GM19395 (cell line): ENCODE results near the gene PLA2G5.
"Not testable (repeated sequence)": the region's sequence is repeated elsewhere in the genome, so short reads cannot be mapped to it uniquely, and the experiment has no call there.

Source experiments
- ATAC-seq: cut with Tn5 transposase; IDR thresholded peaks from one replicate; pipeline ENCODE4 v1.9.1; 2021; ENCODE audit warnings: mild to moderate bottlenecking, moderate library complexity; ENCODE audit not compliant: unreplicated experiment

PLA2G5 gene, protein sequence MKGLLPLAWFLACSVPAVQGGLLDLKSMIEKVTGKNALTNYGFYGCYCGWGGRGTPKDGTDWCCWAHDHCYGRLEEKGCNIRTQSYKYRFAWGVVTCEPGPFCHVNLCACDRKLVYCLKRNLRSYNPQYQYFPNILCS

DNA sequence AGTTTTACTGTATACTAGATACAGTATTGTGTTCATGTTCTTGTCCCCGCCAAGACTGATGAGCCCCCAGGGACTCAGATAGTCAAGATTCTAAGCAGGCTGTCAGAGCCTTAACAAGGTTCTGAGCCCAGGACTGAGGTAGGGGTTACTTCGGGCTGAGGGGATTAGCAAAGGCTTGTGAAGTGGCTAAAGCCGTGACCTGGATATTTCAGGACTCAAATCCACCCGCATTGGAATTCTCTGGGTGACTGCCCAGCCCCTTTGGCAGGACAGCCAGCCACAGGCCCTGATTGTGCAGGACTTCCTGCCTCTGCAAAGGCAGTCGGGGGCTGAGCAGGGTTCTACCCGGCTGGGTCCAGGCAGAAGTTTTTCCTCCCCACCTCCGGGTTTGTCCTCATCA is at the start of gene PLA2G5:
Gene PLA2G5, plus strand, starts transcription at position 321 of the 400 bp plus-strand sequence. CDS start 14,637 bp downstream, outside the sequence.
- no peak for ATAC-seq

DNA sequence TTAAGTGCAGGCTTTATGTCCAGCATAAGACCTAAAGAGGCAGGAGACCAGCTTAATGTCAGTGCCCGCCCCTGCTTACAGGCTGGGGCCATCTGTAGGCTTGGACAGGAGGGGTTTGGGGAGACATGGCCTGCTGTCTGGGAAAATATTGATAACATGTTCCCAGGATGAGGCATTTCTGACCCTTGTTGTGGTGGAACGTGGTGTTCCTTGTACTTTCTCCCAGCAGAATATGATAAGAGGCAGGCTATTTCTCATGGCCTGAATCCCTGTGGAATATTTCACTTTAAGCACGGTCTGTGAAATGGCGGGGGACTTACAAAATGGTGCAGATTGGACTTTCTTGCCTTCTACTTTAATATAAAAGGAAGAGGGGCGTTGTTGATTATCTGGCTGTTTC is 41.9 kb upstream of the PLA2G5 start:
- no peak for ATAC-seq

DNA sequence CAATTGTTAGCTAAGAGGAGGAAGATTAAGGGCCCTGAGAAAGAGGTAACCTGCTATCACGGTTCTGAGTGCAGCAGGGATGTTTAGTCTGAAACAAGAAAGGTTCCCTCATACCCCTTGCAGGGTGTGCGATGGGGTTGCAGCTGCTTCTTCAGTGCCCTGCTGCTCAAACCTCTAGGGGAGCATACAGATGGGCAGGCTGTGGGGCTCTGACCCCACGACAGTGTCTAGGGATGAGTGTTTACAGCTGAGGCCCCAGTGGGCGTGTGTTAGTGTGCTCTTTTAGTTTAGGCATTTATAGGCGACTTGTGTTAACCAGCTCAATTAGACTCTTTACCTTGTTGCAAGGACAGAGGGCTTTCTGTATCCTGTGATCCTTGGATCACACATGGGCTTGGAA is 41.3 kb upstream of the PLA2G5 start:
- ATAC-seq, result no peak

DNA sequence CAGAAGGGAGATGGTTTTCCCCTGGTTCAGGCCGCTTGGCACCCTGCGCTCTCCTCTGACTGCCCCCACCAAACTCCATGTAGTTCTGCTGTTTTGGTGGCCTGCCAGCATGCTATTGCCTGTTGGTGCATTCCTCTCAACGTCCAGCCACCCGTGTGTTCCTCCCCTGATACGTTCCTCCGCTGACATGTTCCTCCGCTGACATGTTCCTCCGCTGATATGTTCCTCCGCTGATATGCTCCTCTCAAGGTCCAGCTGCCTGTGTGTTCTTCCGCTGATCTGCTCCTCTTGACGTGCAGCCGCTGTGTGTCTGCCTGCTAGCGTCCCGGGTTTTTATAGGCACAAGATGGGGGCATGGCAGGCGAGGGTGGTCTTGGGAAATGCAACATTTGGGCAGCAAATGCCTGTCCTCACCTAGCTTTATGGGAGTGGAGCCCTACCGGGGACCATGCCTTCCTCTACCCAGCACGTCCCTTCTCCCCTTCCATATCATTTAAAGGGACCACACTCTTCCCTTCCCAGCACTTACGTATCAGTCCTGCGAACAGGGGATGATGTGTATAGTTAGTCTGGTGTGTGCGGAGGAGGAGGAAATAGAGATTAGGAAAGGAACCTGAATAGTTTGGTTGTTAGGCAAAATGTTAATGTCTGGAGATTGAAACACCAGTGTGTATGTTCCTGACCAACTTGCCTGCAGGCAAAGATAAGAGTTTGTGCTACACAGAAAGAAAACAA is 40.6 kb upstream of the PLA2G5 start:
- ATAC-seq, result no peak

DNA sequence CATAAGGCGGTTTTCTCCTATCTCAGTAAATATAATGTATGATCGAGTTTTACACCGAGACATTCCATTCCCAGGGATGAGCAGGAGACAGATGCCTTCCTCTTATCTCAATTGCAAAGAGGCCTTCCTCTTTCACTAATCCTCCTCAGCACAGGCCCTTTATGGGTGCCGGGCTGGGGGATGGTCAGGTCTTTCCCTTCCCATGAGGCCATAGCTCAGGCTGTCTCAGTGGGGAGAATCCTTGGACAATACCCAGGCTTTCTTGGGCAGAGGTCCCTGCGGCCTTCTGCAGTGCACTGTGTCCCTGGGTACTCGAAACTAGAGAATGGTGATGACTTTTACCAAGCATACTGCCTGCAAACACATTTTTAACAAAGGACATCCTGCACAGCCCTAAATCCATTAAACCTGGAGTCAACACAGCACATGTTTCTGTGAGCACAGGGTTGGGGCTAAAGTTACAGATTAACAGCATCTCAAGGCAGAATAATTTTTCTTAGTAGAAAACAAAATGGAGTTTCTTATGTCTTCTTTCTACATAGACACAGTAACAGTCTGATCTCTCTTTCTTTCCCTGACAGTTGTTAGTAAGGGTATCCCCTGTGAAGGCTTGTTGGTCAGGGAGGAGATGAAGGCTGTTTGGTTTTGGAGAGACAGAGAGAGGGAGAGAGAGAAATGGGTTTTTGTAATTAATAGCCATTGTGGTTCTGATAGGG is 39.4 kb upstream of the PLA2G5 start:
- ATAC-seq, result not testable (repeated sequence)

DNA sequence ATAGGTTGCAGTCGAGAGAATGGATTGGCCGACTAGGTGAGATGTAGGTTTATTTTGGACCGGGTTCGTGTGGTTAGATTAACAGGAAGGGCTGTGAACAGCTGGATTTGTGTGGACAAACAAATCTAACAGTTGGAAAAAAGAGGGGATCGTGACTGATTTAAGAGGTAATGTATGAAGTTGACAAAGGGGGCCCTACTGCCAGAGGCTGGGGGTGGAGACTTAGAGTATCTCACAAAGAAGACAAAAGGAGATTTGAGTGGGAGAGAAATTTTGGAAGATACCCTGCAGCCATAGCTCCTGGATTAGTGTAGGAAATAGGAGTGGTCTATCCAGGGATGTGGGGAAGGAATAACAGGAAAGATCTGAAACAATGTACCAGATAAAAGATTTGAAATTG is 38.8 kb upstream of the PLA2G5 start:
- ATAC-seq, result no peak

DNA sequence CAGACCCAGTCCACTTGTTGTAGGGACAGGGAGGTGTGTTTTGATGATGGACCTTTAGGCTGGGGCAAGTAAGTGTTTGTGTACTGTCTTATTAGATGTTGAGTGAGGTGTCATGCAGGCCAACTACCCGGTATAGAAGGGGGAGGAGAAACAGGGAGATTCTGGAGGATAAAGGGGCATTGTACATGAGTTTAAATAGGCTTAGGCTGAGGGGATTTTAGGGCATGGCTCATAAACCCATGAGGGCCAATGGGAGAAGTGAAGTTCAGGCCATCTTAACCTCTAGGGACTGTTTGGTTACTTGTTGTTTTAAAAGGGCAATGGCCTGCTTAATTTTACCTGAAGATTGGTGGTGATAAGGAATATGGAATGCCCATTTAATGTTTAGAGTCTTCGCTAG is 38.2 kb upstream of the PLA2G5 start:
- ATAC-seq, result no peak

DNA sequence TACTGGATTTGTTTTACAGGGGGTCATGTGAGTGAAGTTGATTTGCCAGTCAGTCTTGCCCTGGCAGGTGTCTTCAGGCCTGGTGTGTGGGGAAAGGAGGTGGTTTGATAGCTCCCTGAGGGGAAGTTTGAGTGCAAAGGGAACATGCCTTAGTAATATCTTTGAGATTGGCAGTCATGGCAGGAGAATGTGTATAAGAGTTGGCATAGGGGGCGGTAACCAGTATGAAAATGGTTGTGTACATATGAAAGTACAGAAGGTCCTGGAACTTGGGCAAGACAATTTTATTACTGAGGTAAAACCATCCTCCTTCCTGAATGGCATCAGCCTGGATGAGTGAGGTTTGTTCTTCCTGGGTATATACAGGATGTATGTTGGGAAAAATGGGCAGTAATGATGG is 37.6 kb upstream of the PLA2G5 start:
- no peak for ATAC-seq

DNA sequence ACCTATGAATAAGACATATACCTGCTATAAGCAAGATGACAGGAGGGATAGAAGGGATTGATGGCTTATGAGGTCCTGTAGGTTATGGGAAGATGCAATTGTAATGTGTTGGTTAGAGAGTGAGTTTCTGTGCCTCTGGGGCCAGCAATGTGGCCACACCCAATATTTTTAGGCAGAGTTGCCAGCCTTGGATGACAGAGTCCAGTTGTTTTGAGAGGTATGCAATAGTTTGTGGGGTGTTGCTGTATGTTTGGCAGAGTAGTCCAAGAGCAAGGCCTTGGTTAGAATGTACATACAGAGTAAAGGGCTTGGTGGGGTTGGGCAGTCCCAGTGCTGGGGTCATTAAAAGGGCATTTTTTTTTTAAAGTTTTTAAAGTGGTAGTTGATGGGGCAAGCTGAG is 36.6 kb upstream of the PLA2G5 start:
- ATAC-seq, result no peak

DNA sequence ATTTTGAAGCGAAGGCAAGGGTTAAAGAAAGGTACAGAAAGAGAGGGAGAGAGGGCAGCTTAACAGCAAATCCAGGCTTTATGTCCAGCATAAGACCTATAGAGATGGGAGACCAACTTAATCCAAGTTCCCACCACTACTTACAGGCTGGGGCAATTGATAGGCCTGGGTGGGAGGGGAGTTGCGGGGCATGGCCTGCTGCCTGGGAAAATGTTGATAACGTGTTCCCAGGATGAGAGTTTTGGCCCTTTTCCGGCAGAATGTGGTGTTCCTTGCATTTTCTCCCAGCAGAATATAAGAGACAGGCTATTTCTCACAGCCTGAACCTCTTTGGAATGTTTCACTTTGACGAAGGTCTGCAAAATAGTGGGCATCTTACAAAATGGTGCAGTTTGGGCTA is 34.9 kb upstream of the PLA2G5 start:
- no peak for ATAC-seq

DNA sequence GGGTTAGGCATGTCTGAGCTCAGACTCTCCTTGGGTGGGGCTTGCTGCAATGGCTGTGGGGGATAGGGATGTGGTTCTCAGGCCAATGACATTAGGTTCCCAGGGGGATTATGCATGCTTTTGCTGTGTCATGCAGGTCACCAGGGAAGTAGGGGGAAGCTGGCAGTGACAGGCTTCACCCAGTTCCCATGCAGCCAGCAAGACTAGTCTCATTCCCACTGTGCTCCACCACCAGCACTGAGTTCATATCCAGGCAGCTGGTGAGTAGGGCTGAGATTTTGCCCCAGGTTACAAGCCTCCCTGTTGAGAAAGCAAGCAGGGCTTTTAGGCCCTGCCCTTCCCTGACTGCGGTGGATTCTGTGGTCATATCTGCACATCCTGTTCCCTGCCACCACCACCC is 32.1 kb upstream of the PLA2G5 start:
- no peak for ATAC-seq

DNA sequence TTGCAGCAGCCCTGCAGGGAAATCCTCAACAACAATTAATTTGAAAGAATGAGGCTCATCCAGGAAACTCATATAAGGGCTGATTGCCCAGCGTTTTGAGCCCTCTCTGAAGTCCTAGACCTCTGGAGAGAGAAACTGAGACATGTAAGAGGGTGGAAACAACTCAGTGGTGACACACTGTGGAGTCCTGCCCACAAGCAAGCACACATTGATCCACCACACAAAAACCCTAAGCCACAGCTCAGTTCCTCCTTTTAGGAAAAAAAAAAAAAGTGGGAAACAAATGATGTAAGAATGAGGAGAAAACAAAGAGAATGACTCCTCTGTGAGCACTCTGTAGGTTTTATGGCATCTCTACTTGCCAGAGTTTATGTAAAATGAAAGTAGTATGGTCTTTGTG is 22.9 kb upstream of the PLA2G5 start:
- no peak for ATAC-seq

DNA sequence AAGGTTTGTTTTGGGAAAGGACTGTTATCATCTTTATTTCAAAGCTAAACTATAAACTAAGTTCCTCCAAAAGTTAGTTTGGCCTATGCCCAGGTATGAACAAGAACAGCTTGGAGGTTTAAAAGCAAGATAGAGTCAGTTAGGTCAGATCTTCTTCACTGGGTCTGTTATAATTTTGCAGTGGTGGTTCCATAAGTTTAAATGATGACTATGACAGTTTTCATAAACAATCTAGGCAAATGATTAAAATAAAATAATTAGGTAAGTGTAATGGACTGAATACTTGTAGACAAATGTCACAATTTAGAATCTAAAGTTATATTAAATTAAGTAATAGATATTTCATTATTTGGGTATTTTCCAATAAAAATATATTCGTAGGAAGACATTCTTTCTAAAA is 21.4 kb upstream of the PLA2G5 start:
- ATAC-seq, result no peak

DNA sequence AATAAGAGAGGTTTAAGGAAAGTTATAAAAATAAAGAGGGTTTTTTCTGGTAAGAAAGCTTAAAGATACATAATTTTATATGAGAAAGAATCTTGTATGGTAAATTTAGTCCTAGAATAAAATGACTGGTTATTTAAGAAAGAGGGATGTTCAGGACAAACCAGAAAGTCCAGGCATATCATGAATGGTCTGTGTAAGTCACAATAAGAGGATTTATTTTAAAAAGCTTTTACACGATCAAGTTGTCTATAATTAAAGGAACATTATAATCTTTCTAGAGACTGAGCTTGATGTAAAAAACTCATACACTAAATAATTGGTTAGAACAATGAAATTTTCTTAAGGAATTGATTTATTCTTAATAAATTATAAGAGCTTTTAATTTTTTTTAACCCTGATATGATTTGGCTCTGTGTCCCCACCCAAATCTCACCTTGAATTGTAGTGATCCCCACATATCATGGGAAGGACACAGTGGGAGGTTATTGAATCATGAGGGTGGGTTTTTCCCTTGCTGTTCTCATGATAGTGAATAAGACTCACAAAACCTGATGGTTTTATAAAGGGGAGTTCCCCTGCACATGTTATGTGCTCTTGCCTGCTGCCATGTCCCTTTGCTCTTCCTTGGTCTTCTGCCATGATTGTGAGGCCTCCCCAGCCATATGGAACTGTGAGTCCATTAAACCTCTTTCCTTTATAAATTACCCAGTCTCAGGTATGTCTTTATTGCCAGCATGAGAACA is 20.8 kb upstream of the PLA2G5 start:
- not testable (repeated sequence) for ATAC-seq

DNA sequence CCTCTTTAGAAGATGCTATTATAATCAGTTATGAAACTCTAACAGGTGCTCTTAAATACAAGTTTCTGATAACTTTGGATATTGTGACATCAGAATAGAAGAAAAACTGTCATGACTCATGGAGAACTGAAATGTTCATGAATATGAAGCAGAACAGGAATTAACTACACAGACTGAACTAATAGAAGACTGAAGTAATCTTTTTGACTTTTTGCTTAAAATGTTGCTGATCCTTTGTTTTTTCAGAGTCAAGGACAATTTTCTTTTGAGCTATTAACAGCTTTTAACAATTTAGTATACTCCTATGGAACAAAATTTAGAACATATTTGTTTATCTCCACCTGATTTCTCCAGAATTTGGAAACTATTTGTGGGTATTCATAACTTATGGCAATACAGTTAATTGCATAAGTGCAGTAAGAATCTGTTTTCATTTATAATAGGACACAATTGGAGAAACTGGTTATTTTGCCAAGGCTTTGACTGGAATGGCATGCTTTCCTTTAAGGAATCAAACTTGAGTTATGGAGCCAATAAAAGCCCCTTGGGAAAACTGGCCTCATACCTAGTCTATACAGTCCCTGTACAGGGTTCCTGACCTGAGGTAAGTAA is 18.7 kb upstream of the PLA2G5 start:
- no peak for ATAC-seq

DNA sequence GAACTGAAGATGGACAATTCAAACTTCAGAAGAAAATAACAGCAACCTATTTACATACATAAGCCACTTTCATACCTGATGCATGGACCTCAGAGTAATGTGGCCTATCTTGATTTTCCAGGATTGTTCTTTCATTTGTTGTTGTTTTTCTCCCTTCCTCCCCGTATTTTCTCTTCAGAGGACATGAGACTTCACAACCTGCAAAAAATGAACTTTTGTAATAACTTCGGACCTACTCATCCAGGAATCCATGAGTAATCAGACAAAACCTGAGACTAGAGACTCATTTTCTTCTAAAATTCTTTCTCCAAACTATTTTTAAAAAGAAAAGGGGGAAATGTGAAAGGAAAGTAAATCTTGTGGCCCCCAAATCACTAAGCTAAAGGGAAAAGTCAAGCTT is 17.6 kb upstream of the PLA2G5 start:
- no peak for ATAC-seq

DNA sequence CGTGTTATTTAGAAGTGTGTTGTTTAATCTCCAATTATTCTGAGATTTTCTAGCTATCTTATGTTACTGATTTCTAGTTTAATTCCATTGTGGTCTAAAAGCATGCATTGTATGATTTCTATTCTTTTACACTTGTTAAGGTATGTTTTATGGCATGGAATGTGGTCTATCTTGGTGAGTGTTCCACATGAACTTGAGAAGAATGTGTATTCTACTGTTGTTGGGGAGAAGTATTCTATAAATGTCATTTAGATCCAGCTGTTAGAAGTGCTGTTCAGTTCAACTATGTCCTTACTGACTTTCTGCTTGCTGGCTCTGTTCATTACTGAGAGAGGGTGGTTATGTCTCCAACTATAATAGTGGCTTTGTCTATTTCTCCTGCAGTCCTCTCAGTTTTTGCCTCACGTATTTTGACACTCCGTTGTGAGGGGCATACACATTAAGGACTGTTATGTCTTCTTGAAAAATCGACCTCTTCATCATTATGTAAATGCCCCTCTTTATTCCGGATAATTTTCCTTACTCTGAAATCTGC is 12.0 kb upstream of the PLA2G5 start:
- ATAC-seq, result no peak

DNA sequence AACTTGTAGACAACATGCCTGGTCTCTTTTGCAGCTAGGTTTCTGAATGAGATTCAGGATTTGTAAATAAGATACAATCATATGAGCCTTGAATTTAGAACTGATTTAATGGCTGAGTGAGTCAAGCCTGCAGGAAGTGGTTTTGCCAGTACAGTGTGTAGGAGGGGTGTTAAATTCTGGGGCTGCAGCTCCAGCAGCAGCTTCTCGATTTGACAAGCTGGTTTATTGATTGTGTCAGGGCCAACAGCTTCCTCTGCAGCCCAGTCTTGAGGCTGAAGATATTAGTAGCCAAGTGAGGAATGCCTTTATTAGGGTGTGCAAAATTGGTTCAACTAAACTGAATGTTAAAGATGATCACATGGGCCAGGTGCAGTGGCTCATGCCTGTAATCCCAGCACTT is 11.5 kb upstream of the PLA2G5 start:
- ATAC-seq, result no peak

DNA sequence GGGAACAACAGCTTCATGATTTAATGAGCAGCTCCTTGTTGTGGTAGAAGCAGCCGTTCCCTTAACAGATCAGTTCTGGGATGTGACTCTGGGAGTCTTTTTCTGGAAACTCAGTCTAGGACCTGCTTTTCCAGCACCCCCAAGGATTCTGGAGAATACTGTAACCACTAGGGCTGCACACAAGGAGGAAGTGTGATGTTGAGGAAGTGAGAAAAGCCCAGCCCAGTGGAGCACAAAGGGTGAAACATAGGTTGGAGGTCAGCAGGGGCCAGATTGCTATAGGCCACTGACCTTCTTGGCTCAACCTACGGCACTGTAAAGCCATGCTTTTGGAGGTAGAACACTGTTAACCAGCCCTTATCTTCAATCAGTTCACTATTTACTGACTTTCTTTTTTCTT is 10.1 kb upstream of the PLA2G5 start:
- ATAC-seq, result no peak

DNA sequence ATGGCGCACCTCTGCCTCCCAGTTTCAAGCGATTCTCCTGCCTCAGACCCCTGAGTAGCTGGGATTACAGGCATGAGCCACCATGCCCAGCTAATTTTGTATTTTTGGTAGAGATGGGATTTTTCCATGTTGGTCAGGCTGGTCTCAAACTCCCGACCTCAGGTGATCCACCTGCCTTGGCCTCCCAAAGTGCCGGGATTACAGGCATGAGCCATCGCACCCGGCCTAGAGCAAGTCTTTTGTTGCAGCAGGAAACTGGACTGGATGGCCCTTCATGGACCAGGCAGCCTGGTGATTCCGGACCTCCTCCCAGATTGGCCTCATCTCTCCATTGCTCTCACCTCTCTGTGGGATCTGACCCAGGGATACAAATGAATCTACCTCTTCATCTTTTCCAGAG is 9.2 kb upstream of the PLA2G5 start:
- ATAC-seq, result not testable (repeated sequence)

DNA sequence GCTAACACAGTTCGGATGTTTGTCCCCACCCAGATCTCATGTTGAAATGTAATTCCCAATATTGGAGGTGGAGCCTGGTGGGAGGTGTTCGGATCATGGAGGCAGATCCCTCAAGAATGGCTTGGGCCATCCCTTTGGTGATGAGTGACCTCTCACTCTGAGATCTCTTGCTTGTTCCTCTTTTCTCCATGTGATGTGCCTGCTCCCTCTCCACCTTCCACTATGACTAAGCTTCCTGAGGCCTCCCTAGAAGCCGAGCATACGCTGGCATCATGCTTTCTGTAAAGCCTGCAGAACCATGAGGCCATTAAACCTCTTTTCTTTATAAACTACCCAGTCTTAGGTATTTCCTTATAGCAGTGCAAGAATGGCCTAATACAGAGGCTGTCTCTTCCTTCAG is 8.1 kb upstream of the PLA2G5 start:
- ATAC-seq, result no peak
